NT2/D1 (cell line): ENCODE measurements around the gene CHAF1A.

Experiments used
- DNase-seq: peaks from one replicate; pipeline ENCODE4 v3.0.0-alpha.2; 2011; ENCODE audit warnings: low read depth, low spot score
- H3K27me3 ChIP-seq: 2 replicates; pipeline ENCODE4 v1.6.0; 2011; ENCODE audit warnings: mild to moderate bottlenecking; ENCODE audit not compliant: insufficient read length, insufficient read depth
- H3K36me3 ChIP-seq: 2 replicates; pipeline ENCODE4 v1.6.1; 2011; ENCODE audit warnings: mild to moderate bottlenecking, low read length, mixed read lengths; ENCODE audit not compliant: insufficient read depth, insufficient read length
- H3K4me1 ChIP-seq: 2 replicates; pipeline ENCODE4 v1.5.1; 2011; ENCODE audit not compliant: insufficient read depth, insufficient read length
- H3K4me3 ChIP-seq: 2 replicates; pipeline ENCODE4 v1.5.1; 2011; ENCODE audit warnings: low read depth; ENCODE audit not compliant: insufficient read length
- H3K9ac ChIP-seq: 2 replicates; pipeline ENCODE4 v1.6.0; 2011; ENCODE audit warnings: low read depth; ENCODE audit not compliant: insufficient read length
- H3K9me3 ChIP-seq: 2 replicates; pipeline ENCODE4 v1.5.1; 2011; ENCODE audit warnings: mild to moderate bottlenecking, low read length; ENCODE audit not compliant: insufficient read depth
- SUZ12 ChIP-seq: IDR thresholded peaks from 2 replicates; pipeline ENCODE4 v1.6.1; 2011; ENCODE audit not compliant: insufficient read length, insufficient read depth; ENCODE audit errors: extremely low read depth
- YY1 ChIP-seq: IDR thresholded peaks from 2 replicates; pipeline ENCODE4 v1.6.1; 2011; ENCODE audit not compliant: insufficient read length, insufficient read depth
- ZNF274 ChIP-seq: IDR thresholded peaks from 2 replicates; pipeline ENCODE4 v1.6.1; 2011; ENCODE audit warnings: mild to moderate bottlenecking, low read depth, low read length

Gene CHAF1A

GRCh38 chr19:4464815-4465581, 62.6 kb downstream of the CHAF1A start:
- no peak overlapping the region for H3K4me3 ChIP-seq
- no peak for TF ChIP-seq YY1
- no peak for TF ChIP-seq SUZ12
- no peak for TF ChIP-seq ZNF274
- DNase-seq: no peak

GRCh38 chr19:4467835-4468234, 65.4 kb downstream of the CHAF1A start:
- no peaks in the 10 kb centered on the region for H3K9me3 ChIP-seq
- H3K27me3 ChIP-seq: no peaks in the 10 kb centered on the region
- no peak overlapping the region for H3K9ac ChIP-seq
- H3K36me3 ChIP-seq: no peaks in the 10 kb centered on the region
- H3K4me1 ChIP-seq: no peaks in the 10 kb centered on the region
- TF ChIP-seq ZNF274: no peak
- no peak for TF ChIP-seq YY1
- no peak for TF ChIP-seq SUZ12
- no peak overlapping the region for H3K4me3 ChIP-seq
- no peak for DNase-seq

More at GRCh38 chr19:4464815-4465581, 62.6 kb downstream of the CHAF1A start:
- Histone ChIP-seq H3K4me1 (no peaks in the 10 kb centered on the region), H3K9ac (no peak overlapping the region), H3K27me3 (no peaks in the 10 kb centered on the region), H3K36me3 (no peaks in the 10 kb centered on the region), H3K9me3 (no peaks in the 10 kb centered on the region)

- peaks cover 7% of the 10 kb centered on the region for H3K4me1 ChIP-seq
- peak overlapping the region; percentile 79 for H3K9ac ChIP-seq
- no peak for TF ChIP-seq SUZ12
- no peak for TF ChIP-seq ZNF274
- no peak for TF ChIP-seq YY1
- peaks cover 15% of the 10 kb centered on the region for H3K36me3 ChIP-seq
- no peaks in the 10 kb centered on the region for H3K9me3 ChIP-seq
- no peaks in the 10 kb centered on the region for H3K27me3 ChIP-seq
- peak; percentile 99 for DNase-seq
- peak overlapping the region; percentile 57 for H3K4me3 ChIP-seq
These were observed 69.1 kb downstream of the CHAF1A start for GRCh38 chr19:4471403-4472173.

GRCh38 chr19:4472174-4472974, 69.9 kb downstream of the CHAF1A start, which contains the start of gene HDGFL2:
HDGFL2 (plus strand) TSS chr19:4472297; CDS start chr19:4472351, 54 bp downstream.
- H3K4me3 ChIP-seq: peak within 1 kb of the TSS; percentile 85
- DNase-seq: no peak
- TF ChIP-seq ZNF274: no peak
- TF ChIP-seq SUZ12: no peak

DNA sequence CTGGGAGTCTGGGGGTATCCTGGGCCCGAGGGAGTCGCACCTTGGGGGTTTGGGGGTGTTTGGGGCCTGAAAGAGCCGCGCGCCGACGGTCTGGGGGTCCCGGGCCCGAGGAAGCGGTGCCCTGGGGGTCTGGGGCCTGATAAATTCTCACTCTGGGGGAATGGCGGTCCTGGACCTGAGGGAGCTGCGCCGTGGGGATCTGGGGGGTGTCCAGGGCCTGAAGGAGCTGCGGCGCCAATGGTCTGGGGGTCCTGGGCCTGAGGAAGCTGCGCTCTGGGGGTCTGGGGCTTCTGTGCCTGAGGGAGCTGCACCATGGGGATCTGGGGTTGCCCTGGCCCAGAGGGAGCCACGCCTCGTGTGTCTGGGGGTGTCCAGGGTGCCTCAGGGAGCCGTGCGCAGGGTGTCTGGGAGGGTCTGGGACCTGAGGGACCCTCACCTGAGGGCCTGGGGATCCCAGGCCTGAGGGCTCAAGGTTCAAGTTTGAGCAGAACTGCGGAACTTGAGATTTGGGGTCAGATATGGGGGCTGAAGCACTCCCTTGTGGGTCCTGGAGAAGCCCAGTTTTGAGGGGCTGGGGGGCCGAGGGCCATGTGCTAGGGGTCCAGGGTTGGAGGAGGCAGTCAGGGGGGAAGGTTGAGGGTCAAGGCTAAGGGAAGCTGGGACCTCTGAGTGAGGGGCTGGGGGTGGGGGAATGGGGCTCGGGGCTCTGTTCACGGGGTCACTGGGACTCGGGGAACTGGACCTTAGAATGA, 70.7 kb downstream of the CHAF1A start:
- Histone ChIP-seq H3K36me3 (peaks cover 30% of the 10 kb centered on the region), H3K9ac (peak overlapping the region; percentile 98), H3K9me3 (no peaks in the 10 kb centered on the region), H3K4me3 (peak overlapping the region; percentile 85), H3K27me3 (no peaks in the 10 kb centered on the region), H3K4me1 (peaks cover 7% of the 10 kb centered on the region)
- DNase-seq: no peak
- no peak for TF ChIP-seq YY1
- no peak for TF ChIP-seq ZNF274
- no peak for TF ChIP-seq SUZ12

More at GRCh38 chr19:4472174-4472974, 69.9 kb downstream of the CHAF1A start, which contains the start of gene HDGFL2:
- Histone ChIP-seq H3K27me3 (no peaks in the 10 kb centered on the region), H3K36me3 (peaks cover 23% of the 10 kb centered on the region), H3K4me1 (peaks cover 7% of the 10 kb centered on the region), H3K9ac (peak within 1 kb of the TSS; percentile 98), H3K9me3 (no peaks in the 10 kb centered on the region)

- H3K27me3 ChIP-seq: no peaks in the 10 kb centered on the region
- TF ChIP-seq YY1 (no peak), SUZ12 (no peak), ZNF274 (no peak)
- H3K9ac ChIP-seq: peak overlapping the region; percentile 98
- no peak for DNase-seq
- peaks cover 37% of the 10 kb centered on the region for H3K36me3 ChIP-seq
- peak overlapping the region; percentile 85 for H3K4me3 ChIP-seq
- H3K4me1 ChIP-seq: peaks cover 9% of the 10 kb centered on the region
- no peaks in the 10 kb centered on the region for H3K9me3 ChIP-seq
These were observed 71.5 kb downstream of the CHAF1A start for GRCh38 chr19:4473763-4474513.
